MCF 10A (cell line): ENCODE measurements around the gene HRK. TPM values are rescaled to one million over a fixed set of nuclear protein-coding genes. Genes with fewer than 3 reads are reported as not detected.

Experiments used
- BruUV-seq: library from RNA; stranded (reverse); fragments of 400-500 nt; replicated peaks from 2 replicates; lab custom pipeline; 2021; lab: Mats Ljungman, UMichigan
- CTCF ChIA-PET: fragments of 300-600 bp; sonication (Branson Sonifier 250); formaldehyde crosslinking; extraction: SDS; loops from one replicate; lab custom pipeline; 2021; ENCODE audit warnings: antibody characterized with exemption, inconsistent platforms; lab: Yijun Ruan, JAX
- POLR2A ChIA-PET: fragments of 300-600, 350-650 bp; sonication (Branson Sonifier 250); formaldehyde crosslinking; extraction: SDS; loops from one replicate; lab custom pipeline; 2020; ENCODE audit warnings: antibody characterized with exemption, inconsistent platforms; lab: Yijun Ruan, JAX
- DNase-seq: peaks from one replicate; pipeline ENCODE4 v3.0.0-alpha.2; 2018; ENCODE audit not compliant: unreplicated experiment
- H3K27ac Mint-ChIP-seq: one replicate; pipeline ENCODE4 v1.8.0; 2022; ENCODE audit warnings: mild to moderate bottlenecking, low read depth, mixed read lengths; ENCODE audit not compliant: unreplicated experiment
- H3K27me3 Mint-ChIP-seq: one replicate; pipeline ENCODE4 v1.8.0; 2022; ENCODE audit warnings: mixed read lengths; ENCODE audit not compliant: insufficient read depth, unreplicated experiment
- H3K36me3 Mint-ChIP-seq: one replicate; pipeline ENCODE4 v1.8.0; 2022; ENCODE audit warnings: mild to moderate bottlenecking, moderate library complexity, mixed read lengths; ENCODE audit not compliant: insufficient read depth, unreplicated experiment
- H3K4me1 Mint-ChIP-seq: one replicate; pipeline ENCODE4 v1.8.0; 2022; ENCODE audit warnings: mixed read lengths; ENCODE audit not compliant: insufficient read depth, unreplicated experiment
- H3K4me3 Mint-ChIP-seq: one replicate; pipeline ENCODE4 v1.8.0; 2022; ENCODE audit warnings: mild to moderate bottlenecking, moderate library complexity, mixed read lengths; ENCODE audit not compliant: unreplicated experiment
- H3K9me3 Mint-ChIP-seq: one replicate; pipeline ENCODE4 v1.8.0; 2022; ENCODE audit warnings: mixed read lengths; ENCODE audit not compliant: unreplicated experiment
- intact Hi-C: fragments of 100-400 bp; cut with micrococcal nuclease; formaldehyde crosslinking; loops from 2 replicates; pipeline ENCODE4 v1.14.1; 2022
- total RNA-seq: library from RNA; stranded (reverse); gene quantifications from 2 replicates; pipeline ENCODE4 v1.2.3, GENCODE V29; 2022
- TF ChIP-seq, protein P1 (sequence below): fragments of 200-600 bp; IDR thresholded peaks from one replicate; pipeline ENCODE4 v1.8.0; 2022; ENCODE audit warnings: antibody characterized with exemption, mild to moderate bottlenecking; ENCODE audit not compliant: unreplicated experiment

Gene HRK
- total RNA-seq, 1 experiment from 2014 or later = 3.0 TPM

DNA sequence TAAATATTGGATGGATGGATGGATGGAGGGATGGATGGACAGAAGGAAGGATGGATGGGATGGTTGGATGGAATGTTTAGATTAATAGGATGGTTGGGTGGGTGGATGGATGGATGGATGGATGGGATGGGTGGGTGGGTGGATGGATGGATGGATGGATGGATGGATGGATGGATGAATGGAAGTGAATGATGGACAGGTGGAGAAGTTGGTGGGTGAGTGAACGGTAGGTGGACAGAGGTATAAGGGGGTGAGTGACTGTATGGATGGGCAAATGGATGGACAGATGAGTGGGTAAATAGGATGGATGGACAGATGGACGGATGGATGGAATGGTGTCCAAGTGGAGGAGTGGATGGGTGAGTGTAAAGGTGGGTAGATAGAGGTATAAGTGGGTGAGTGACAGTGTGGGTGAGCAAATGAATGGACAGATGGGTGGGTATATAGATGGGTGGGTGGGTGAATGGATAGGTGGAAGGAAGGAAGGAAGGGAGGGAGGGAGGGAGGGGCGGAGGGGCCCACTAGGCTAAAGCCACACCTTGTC lies 41.9 kb downstream of the HRK start:
- no TSS peak for BruUV-seq
- no peak for DNase-seq
- TF ChIP-seq, protein P1, sequence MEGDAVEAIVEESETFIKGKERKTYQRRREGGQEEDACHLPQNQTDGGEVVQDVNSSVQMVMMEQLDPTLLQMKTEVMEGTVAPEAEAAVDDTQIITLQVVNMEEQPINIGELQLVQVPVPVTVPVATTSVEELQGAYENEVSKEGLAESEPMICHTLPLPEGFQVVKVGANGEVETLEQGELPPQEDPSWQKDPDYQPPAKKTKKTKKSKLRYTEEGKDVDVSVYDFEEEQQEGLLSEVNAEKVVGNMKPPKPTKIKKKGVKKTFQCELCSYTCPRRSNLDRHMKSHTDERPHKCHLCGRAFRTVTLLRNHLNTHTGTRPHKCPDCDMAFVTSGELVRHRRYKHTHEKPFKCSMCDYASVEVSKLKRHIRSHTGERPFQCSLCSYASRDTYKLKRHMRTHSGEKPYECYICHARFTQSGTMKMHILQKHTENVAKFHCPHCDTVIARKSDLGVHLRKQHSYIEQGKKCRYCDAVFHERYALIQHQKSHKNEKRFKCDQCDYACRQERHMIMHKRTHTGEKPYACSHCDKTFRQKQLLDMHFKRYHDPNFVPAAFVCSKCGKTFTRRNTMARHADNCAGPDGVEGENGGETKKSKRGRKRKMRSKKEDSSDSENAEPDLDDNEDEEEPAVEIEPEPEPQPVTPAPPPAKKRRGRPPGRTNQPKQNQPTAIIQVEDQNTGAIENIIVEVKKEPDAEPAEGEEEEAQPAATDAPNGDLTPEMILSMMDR = no peak
- H3K27me3 Mint-ChIP-seq = no peaks in the 10 kb centered on the region
- H3K27ac Mint-ChIP-seq = no peak overlapping the region
- H3K36me3 Mint-ChIP-seq = no peaks in the 10 kb centered on the region
- H3K9me3 Mint-ChIP-seq = no peaks in the 10 kb centered on the region
- no peak overlapping the region for H3K4me3 Mint-ChIP-seq
- ChIA-PET POLR2A (no interaction called here), CTCF (no interaction called here)
- H3K4me1 Mint-ChIP-seq = no peaks in the 10 kb centered on the region
- intact Hi-C loops = no loop called here

DNA sequence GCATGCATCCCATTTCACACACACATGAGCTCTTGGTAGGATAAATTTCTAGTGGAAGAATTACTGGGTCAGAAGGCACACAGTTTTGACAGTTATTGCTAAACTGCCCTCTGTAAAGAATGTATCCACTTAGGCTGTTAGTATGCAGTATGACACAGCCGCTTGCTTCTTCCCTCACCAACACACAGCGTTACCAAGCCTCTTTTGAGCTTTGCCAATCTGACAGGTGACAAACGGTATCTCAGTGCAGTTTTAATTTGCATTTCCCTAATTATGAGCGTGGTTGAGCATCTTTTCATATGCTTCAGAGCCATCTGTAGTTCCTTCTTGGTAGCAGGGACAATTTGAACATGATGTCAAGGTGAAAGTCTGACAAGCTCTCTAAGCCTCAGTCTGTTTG lies 42.9 kb downstream of the HRK start:
- Mint-ChIP-seq H3K27me3 (no peaks in the 10 kb centered on the region), H3K36me3 (no peaks in the 10 kb centered on the region), H3K4me1 (no peaks in the 10 kb centered on the region), H3K9me3 (no peaks in the 10 kb centered on the region), H3K27ac (no peak overlapping the region), H3K4me3 (no peak overlapping the region)
- intact Hi-C loops = no loop called here
- TF ChIP-seq, protein P1 = no peak
- no peak for DNase-seq
- CTCF ChIA-PET = interaction anchor here (0.9 kb wide), 1 partner anchor 11 kb away, joined by 3 read pairs; no protein-coding TSS in a partner anchor
- POLR2A ChIA-PET = interaction anchor here (0.7 kb wide), 2 partner anchors 32 to 1190 kb away, joined by 3 to 4 read pairs; no protein-coding TSS in a partner anchor
- no TSS peak for BruUV-seq

DNA sequence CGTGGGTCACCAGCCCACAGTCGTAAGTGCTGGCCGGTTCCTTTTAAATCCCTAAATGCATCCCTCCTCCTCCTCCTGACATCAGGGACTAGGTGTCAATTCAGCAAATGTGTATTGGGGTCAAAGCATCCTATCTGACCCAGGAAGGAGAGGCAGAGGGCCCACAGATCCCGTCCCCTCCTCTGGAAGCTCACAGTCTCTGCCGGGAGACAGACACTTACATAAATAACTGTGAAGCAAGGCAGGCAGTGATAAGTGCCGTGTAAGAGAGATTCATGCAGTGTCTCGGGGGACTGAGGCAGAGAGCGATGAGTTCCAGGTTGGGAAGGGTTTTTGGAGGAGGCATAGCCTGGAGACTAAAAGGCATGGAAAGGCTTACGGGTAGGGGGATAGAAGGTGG lies 44.1 kb downstream of the HRK start:
- H3K27ac Mint-ChIP-seq = no peak overlapping the region
- intact Hi-C loops = no loop called here
- CTCF ChIA-PET = no interaction called here

GRCh38 chr12:116835484-116835883 lies 45.8 kb downstream of the HRK start:
- Mint-ChIP-seq H3K4me1 (no peaks in the 10 kb centered on the region), H3K9me3 (no peaks in the 10 kb centered on the region)
- no TSS peak for BruUV-seq

More for the DNA sequence above, 44.1 kb downstream of the HRK start:
- POLR2A ChIA-PET = interaction anchor here (1.0 kb wide), 1 partner anchor 12 kb away, joined by 3 read pairs; no protein-coding TSS in a partner anchor
- BruUV-seq = no TSS peak
- no peak for DNase-seq
- no peaks in the 10 kb centered on the region for H3K36me3 Mint-ChIP-seq
- no peaks in the 10 kb centered on the region for H3K27me3 Mint-ChIP-seq
- no peaks in the 10 kb centered on the region for H3K4me1 Mint-ChIP-seq
- TF ChIP-seq, protein P1 = no peak
- H3K9me3 Mint-ChIP-seq = no peaks in the 10 kb centered on the region
- H3K4me3 Mint-ChIP-seq = no peak overlapping the region

More at GRCh38 chr12:116835484-116835883, 45.8 kb downstream of the HRK start:
- no peak for DNase-seq
- H3K27ac Mint-ChIP-seq = no peak overlapping the region
- H3K27me3 Mint-ChIP-seq = no peaks in the 10 kb centered on the region
- H3K36me3 Mint-ChIP-seq = no peaks in the 10 kb centered on the region
- intact Hi-C loops = no loop called here
- H3K4me3 Mint-ChIP-seq = no peak overlapping the region
- TF ChIP-seq, protein P1 = no peak
- CTCF ChIA-PET = interaction anchor here (0.8 kb wide), 1 partner anchor 75 kb away, joined by 3 read pairs; no protein-coding TSS in a partner anchor
- POLR2A ChIA-PET = no interaction called here
